GM11168 (cell line): ENCODE data around the gene TMTC1.

ENCODE experiments used
- in situ Hi-C: fragments of 300-500 bp; cut with MboI; formaldehyde crosslinking; loops from one replicate; pipeline ENCODE4 v1.12.0; 2022; ENCODE audit warnings: low sequenced_read_pairs; ENCODE audit not compliant: unreplicated experiment

TMTC1 gene

GRCh38 chr12:29509503-29509902, 274.2 kb downstream of the TMTC1 start:
- in situ Hi-C loops: no loop called here

- in situ Hi-C loops: no loop called here
These were observed 274.8 kb downstream of the TMTC1 start for GRCh38 chr12:29508949-29509348.

- in situ Hi-C loops: no loop called here
These were observed 278.6 kb downstream of the TMTC1 start for GRCh38 chr12:29505122-29505521.

- in situ Hi-C loops: no loop called here
These were observed 280.5 kb downstream of the TMTC1 start for GRCh38 chr12:29503283-29503682.

GRCh38 chr12:29499235-29499634, 284.5 kb downstream of the TMTC1 start:
- in situ Hi-C loops: no loop called here

GRCh38 chr12:29497588-29497987, 286.2 kb downstream of the TMTC1 start, which contains the start of gene OVCH1:
OVCH1 (minus strand) TSS chr12:29497686; CDS start chr12:29497686, 0 bp downstream.
- in situ Hi-C loops: no loop called here

GRCh38 chr12:29492891-29493290, 290.9 kb downstream of the TMTC1 start:
- in situ Hi-C loops: no loop called here

- in situ Hi-C loops: no loop called here
These were observed 296.8 kb downstream of the TMTC1 start for GRCh38 chr12:29486972-29487371.

- in situ Hi-C loops: no loop called here
These were observed 320.5 kb downstream of the TMTC1 start for GRCh38 chr12:29463198-29463597.

- in situ Hi-C loops: no loop called here
These were observed 323.7 kb downstream of the TMTC1 start for GRCh38 chr12:29460082-29460481.

- in situ Hi-C loops: no loop called here
These were observed 328.7 kb downstream of the TMTC1 start for GRCh38 chr12:29455087-29455486.

GRCh38 chr12:29451888-29452287, 331.9 kb downstream of the TMTC1 start:
- in situ Hi-C loops: no loop called here
